GM12891 (cell line): ENCODE measurements around the gene COG1.

Experiments
- POLR2A ChIP-seq: IDR thresholded peaks from 2 replicates; pipeline ENCODE4 v1.6.1; 2011; ENCODE audit warnings: low read depth, low read length, control low read depth
- POLR2AphosphoS5 ChIP-seq: IDR thresholded peaks from 2 replicates; pipeline ENCODE4 v1.6.1; 2011; ENCODE audit warnings: low read depth, low read length, control low read depth
- TAF1 ChIP-seq: IDR thresholded peaks from 2 replicates; pipeline ENCODE4 v1.6.1; 2011; ENCODE audit warnings: low read depth, low read length, control low read depth

GRCh38 chr17:73148540-73149334, 44.1 kb upstream of the COG1 start:
- TF ChIP-seq POLR2A (no peak), TAF1 (no peak), POLR2AphosphoS5 (no peak)
